WI38 (cell line): ENCODE results near the gene GCH1.
"Not testable (repeated sequence)": the region's sequence is repeated elsewhere in the genome, so short reads cannot be mapped to it uniquely, and the experiment has no call there.

Experiments used
- H3K4me3 ChIP-seq: 2 replicates; pipeline ENCODE4 v1.5.1; 2011; ENCODE audit warnings: low read depth, mild to moderate bottlenecking, control low read depth, low read length
- TF ChIP-seq, protein P1 (sequence below): IDR thresholded peaks from 2 replicates; pipeline ENCODE4 v1.5.1; 2012; ENCODE audit warnings: low read depth, mild to moderate bottlenecking, control low read depth, low read length

Gene GCH1

DNA sequence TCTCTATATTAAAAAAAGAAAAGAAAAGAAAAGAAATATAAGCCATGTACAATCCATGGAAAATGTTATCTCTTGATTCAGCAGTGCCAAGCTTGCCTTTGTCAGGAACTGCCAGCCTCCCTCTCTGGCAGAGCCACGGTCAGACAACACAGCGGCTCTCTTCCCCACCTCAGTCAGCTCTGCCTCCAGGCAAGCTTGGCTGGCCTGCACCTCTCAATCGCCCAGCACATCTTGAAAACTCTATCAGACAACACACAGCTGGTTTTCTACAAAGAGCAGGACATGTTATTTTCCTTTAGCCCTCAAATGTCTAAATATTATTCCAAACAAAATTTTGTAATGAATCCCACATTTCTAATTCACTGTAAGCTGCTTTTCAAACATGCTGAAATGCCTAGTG is 20.0 kb upstream of the GCH1 start:
- TF ChIP-seq, protein P1, sequence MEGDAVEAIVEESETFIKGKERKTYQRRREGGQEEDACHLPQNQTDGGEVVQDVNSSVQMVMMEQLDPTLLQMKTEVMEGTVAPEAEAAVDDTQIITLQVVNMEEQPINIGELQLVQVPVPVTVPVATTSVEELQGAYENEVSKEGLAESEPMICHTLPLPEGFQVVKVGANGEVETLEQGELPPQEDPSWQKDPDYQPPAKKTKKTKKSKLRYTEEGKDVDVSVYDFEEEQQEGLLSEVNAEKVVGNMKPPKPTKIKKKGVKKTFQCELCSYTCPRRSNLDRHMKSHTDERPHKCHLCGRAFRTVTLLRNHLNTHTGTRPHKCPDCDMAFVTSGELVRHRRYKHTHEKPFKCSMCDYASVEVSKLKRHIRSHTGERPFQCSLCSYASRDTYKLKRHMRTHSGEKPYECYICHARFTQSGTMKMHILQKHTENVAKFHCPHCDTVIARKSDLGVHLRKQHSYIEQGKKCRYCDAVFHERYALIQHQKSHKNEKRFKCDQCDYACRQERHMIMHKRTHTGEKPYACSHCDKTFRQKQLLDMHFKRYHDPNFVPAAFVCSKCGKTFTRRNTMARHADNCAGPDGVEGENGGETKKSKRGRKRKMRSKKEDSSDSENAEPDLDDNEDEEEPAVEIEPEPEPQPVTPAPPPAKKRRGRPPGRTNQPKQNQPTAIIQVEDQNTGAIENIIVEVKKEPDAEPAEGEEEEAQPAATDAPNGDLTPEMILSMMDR, result no peak
- H3K4me3 ChIP-seq, result no peak overlapping the region

DNA sequence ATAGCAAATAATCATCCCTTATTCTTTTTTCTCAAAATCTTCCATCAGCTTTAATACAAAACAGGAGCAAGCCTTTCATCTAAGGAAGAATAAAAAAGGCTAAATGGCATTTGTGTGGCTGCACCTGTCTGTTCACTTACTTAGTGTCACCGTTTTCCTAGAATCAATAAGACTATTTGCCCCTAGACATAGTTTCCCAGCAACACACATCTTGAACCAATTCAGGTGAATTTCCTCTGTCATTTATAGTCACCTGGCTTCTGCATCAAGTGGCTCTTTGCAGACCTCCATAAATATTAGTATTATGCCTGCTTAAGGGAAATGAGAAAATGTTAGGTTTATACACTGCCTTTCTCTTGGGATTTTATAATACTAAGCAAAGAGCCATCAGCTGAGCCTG is 17.4 kb upstream of the GCH1 start:
- H3K4me3 ChIP-seq, result no peak overlapping the region
- TF ChIP-seq, protein P1, result no peak

DNA sequence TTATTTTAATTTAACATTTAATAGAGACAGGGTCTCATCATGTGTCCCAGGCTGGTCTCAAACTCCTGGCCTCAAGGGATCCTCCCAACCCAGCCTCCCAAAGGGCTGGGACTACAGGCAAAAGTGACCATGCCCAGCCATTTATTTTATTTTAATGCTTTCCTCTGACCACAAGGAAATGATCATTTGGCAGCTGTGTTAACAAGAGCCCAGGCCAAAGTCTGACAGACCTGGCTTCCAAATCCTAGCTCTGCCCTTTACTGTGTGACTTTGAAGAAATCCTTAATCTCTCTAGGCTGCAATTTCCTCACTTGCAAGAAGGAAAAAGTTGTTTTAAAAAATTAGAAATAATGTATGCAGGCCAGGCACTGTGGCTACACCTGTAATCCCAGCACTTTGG is 16.7 kb upstream of the GCH1 start:
- TF ChIP-seq, protein P1, result no peak
- H3K4me3 ChIP-seq, result no peak overlapping the region

DNA sequence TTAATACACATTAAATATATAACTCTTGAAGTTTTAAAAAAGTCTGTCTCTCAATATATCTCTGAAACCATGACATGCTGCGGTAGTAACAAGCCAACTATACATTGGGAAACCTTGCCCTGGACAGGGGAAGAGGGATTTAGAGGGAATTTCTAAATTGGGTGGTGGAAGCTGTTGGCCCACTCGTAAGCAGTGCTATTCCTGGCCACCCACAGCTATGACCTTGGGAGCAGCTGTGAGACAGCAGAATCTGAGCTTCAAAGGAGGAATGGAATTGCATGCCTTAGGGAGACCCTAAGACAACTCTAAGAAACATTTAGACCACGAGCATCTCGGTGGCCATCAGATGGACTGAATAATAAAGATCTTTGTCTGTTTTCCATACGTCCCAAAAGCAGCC is 15.8 kb upstream of the GCH1 start:
- TF ChIP-seq, protein P1, result no peak

DNA sequence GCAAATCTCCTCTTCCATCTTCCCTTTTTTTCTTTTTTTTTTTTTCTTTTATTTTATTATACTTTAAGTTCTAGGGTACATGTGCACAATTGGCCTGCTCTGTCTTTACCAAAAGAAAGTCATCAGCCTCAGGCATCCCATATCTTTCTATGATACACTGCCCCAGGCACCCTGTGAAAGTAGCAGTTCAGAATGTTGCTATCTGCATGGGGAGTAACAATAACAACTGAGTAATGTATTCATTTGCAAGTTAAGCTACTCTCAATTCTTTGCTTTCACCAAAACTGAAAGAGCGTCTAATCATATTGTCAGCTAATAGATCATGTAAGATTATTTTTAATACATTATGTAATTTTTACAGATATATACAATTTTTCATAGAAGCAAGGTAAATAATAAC is 13.5 kb upstream of the GCH1 start:
- no peak overlapping the region for H3K4me3 ChIP-seq
- TF ChIP-seq, protein P1, result no peak

More for the DNA sequence above, 15.8 kb upstream of the GCH1 start:
- no peak overlapping the region for H3K4me3 ChIP-seq

DNA sequence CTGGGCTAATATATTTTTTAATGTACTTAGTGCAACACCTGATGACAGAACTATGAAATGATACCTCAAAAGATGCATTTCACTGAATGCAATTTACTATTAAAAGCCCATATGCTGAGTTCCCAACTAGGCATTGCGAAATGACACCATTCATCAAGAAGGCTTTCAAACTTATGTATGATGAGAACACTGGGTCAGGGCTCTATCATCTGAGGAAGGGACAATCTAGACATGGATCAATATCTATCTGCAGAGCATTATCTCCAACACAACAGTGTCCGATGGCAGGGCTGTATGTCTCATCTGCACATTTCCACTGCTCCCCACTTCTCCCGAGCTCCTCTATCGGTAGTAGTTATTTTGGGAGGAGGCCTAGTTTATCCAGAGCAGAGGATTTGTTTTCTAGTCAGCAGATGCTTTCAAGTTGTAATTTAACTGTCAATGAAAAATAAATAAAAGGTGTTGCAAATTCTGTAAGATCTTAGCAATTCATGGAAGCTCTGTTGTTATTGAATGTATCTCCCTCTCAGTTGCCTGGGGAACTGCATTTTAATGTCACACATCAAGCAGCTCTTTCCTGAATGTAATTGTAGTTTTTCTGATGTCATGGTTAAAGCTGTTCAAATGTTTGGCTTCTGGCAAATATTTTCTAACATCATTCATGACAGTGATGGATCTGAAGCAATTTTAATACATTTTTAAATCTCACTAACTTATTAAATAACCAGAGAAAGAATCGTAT is 7.4 kb upstream of the GCH1 start:
- TF ChIP-seq, protein P1, result no peak
- no peak overlapping the region for H3K4me3 ChIP-seq

DNA sequence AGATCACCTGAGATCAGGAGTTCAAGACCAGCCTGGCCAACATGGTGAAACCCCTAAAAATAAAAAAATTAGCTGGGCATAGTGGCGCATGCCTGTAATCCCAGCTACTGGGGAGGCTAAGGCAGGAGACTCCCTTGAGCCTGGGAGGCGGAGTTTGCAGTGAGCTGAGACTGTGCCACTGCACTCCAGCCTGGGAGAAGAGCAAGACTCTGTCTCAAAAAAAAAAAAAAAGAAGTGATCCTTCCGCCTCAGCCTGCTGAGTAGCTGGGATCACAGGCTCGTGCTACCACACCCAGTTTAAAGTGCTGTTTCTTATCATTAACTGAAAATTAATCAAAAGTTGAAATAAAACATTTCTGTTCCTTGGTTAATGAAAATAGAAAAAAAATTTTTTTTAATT is 6.3 kb upstream of the GCH1 start:
- not testable (repeated sequence) for H3K4me3 ChIP-seq

DNA sequence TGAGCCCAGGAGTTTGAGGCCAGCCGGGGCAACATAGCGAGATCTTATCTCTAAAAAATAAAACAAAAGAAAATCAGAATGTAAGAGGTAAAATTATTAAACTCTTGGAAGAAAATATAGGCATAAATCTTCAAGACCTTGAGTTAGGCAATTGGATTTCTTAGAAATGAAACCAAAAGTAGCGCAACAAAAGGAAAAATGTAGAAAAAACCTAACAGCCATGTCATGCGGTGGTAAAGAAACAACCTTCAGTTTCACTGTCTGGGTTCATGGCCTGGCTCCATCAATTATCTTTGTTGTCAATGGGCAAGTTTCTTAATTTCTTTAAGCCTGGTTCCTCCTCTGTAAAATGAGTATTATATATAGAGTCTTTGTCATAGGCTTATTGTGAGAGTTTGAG is 5.6 kb upstream of the GCH1 start:
- no peak overlapping the region for H3K4me3 ChIP-seq
- TF ChIP-seq, protein P1, result no peak
